Superior temporal gyrus (tissue), 1 donor: ENCODE results near the gene ZNF554.
"Not testable (repeated sequence)": the region's sequence is repeated elsewhere in the genome, so short reads cannot be mapped to it uniquely, and the experiment has no call there.

Source experiments
- DNase-seq: peaks from one replicate; pipeline ENCODE4 v3.0.0-alpha.2; 2016; ENCODE audit errors: extremely low spot score

ZNF554 gene

GRCh38 chr19:2867025-2867991, 47.6 kb downstream of the ZNF554 start, which contains the start of gene ZNF556:
Gene ZNF556 (plus strand): TSS chr19:2867335. CDS start chr19:2867422, 87 bp downstream.
- no peak for DNase-seq

GRCh38 chr19:2869618-2870017, 50.0 kb downstream of the ZNF554 start:
- DNase-seq: no peak

- not testable (repeated sequence) for DNase-seq
Observed at GRCh38 chr19:2872175-2872574, 52.5 kb downstream of the ZNF554 start.

GRCh38 chr19:2877398-2878331, 58.0 kb downstream of the ZNF554 start:
- DNase-seq: no peak

GRCh38 chr19:2883686-2884439, 64.2 kb downstream of the ZNF554 start:
- no peak for DNase-seq

- DNase-seq: no peak
Observed at GRCh38 chr19:2885736-2886135, 66.1 kb downstream of the ZNF554 start.
